Umbilical cord (tissue), 2 donors: ENCODE measurements around the gene ACTG1. TPM values are rescaled to one million over a fixed set of nuclear protein-coding genes. Genes with fewer than 3 reads are reported as not detected.

ENCODE experiments used
- DNase-seq: peaks from one replicate; pipeline ENCODE4 v3.0.0-alpha.2; 2015; ENCODE audit warnings: low spot score
- total RNA-seq: library from RNA; depleted of rRNA; stranded (reverse); fragments of >200 nt; gene quantifications from one replicate; pipeline ENCODE4 v1.2.3, GENCODE V29; 2014; ENCODE audit warnings: low replicate concordance; ENCODE audit not compliant: insufficient read depth

The ACTG1 gene
- total RNA-seq = 3,050 TPM

- peak; percentile 91 for DNase-seq
Observed at GRCh38 chr17:81512562-81513371, at the start of gene ACTG1. Gene ACTG1 (minus strand): TSS chr17:81512799. CDS start chr17:81512354, 445 bp downstream.

GRCh38 chr17:81561494-81561885 lies 48.9 kb upstream of the ACTG1 start:
- no peak for DNase-seq

- no peak for DNase-seq
Observed at GRCh38 chr17:81558941-81559806, 46.6 kb upstream of the ACTG1 start.

GRCh38 chr17:81558115-81558468 lies 45.5 kb upstream of the ACTG1 start:
- DNase-seq = no peak

GRCh38 chr17:81557276-81558114 lies 44.9 kb upstream of the ACTG1 start:
- DNase-seq = no peak

- DNase-seq = no peak
Observed at GRCh38 chr17:81556863-81557262, 44.3 kb upstream of the ACTG1 start.

GRCh38 chr17:81556175-81556691 lies 43.6 kb upstream of the ACTG1 start:
- DNase-seq = no peak

GRCh38 chr17:81553616-81554181 lies 41.1 kb upstream of the ACTG1 start:
- DNase-seq = peak; percentile 51

- DNase-seq = peak; percentile 85
Observed at GRCh38 chr17:81553018-81553615, 40.5 kb upstream of the ACTG1 start.

- DNase-seq = peak; percentile 87
Observed at GRCh38 chr17:81552244-81553017, 39.8 kb upstream of the ACTG1 start, which contains the start of gene FAAP100. Gene FAAP100 (minus strand): TSS chr17:81552353. CDS start chr17:81552330, 23 bp downstream.

GRCh38 chr17:81551458-81552243 lies 39.1 kb upstream of the ACTG1 start:
- DNase-seq = no peak

GRCh38 chr17:81550830-81551457 lies 38.3 kb upstream of the ACTG1 start:
- DNase-seq = no peak

- no peak for DNase-seq
Observed at GRCh38 chr17:81550285-81550684, 37.7 kb upstream of the ACTG1 start.

- no peak for DNase-seq
Observed at GRCh38 chr17:81549826-81550225, 37.2 kb upstream of the ACTG1 start.

- DNase-seq = no peak
Observed at GRCh38 chr17:81549031-81549557, 36.5 kb upstream of the ACTG1 start.

GRCh38 chr17:81547614-81547982 lies 35.0 kb upstream of the ACTG1 start:
- DNase-seq = no peak

GRCh38 chr17:81546906-81547613 lies 34.5 kb upstream of the ACTG1 start:
- no peak for DNase-seq
